ENCODE measurements around the gene CSGALNACT2.
"Not testable (repeated sequence)": the region's sequence is repeated elsewhere in the genome, so short reads cannot be mapped to it uniquely, and the experiment has no call there.

CSGALNACT2 gene

GRCh38 chr10:43145311-43145710, 7.1 kb downstream of the CSGALNACT2 start:
- Histone ChIP-seq H3K4me3 (ENCODE audit: low read depth, low read length) (no peak overlapping the region), H3K36me3 (ENCODE audit: control insufficient read depth, insufficient read depth, low read length) (no peaks in the 10 kb centered on the region), H3K27ac (no peak overlapping the region), H3K4me2 (ENCODE audit: low read length) (no peak overlapping the region), H2AFZ (no peak overlapping the region), H3K9me3 (ENCODE audit: control insufficient read depth, low read length) (no peaks in the 10 kb centered on the region), H3K79me2 (peaks cover 19% of the 10 kb centered on the region), H3K27me3 (ENCODE audit: control insufficient read depth, insufficient read depth, low read length) (no peaks in the 10 kb centered on the region), H3K4me1 (no peaks in the 10 kb centered on the region), H3K9ac (no peak overlapping the region)
- TF ChIP-seq CTCF (IDR thresholded peaks at IDR 0.05), result no peak

GRCh38 chr10:43145936-43146335, 7.7 kb downstream of the CSGALNACT2 start:
- not testable (repeated sequence) for H3K4me3 ChIP-seq (ENCODE audit: low read depth, low read length); H3K27ac ChIP-seq; H3K27me3 ChIP-seq (ENCODE audit: control insufficient read depth, insufficient read depth, low read length); H3K36me3 ChIP-seq (ENCODE audit: control insufficient read depth, insufficient read depth, low read length); H3K9me3 ChIP-seq (ENCODE audit: control insufficient read depth, low read length); H3K4me2 ChIP-seq (ENCODE audit: low read length); H2AFZ ChIP-seq; H3K9ac ChIP-seq; H3K4me1 ChIP-seq
- H3K79me2 ChIP-seq, result peaks cover 19% of the 10 kb centered on the region

- no peak overlapping the region for H3K9ac ChIP-seq
- no peak overlapping the region for H3K4me2 ChIP-seq (ENCODE audit: low read length)
- no peak for TF ChIP-seq CTCF (IDR thresholded peaks at IDR 0.05)
- peaks cover 22% of the 10 kb centered on the region for H3K79me2 ChIP-seq
- H3K27me3 ChIP-seq (ENCODE audit: control insufficient read depth, insufficient read depth, low read length), result no peaks in the 10 kb centered on the region
- no peaks in the 10 kb centered on the region for H3K36me3 ChIP-seq (ENCODE audit: control insufficient read depth, insufficient read depth, low read length)
- no peak overlapping the region for H3K27ac ChIP-seq
- no peaks in the 10 kb centered on the region for H3K9me3 ChIP-seq (ENCODE audit: control insufficient read depth, low read length)
- no peak overlapping the region for H3K4me3 ChIP-seq (ENCODE audit: low read depth, low read length)
- H2AFZ ChIP-seq, result no peak overlapping the region
- no peaks in the 10 kb centered on the region for H3K4me1 ChIP-seq
These were observed 13.1 kb downstream of the CSGALNACT2 start for GRCh38 chr10:43151371-43151770.

GRCh38 chr10:43153901-43154300, 15.7 kb downstream of the CSGALNACT2 start:
- Histone ChIP-seq H3K4me2 (ENCODE audit: low read length) (no peak overlapping the region), H3K4me1 (no peaks in the 10 kb centered on the region), H3K9ac (no peak overlapping the region), H3K27ac (no peak overlapping the region), H3K79me2 (peaks cover 11% of the 10 kb centered on the region), H3K27me3 (ENCODE audit: control insufficient read depth, insufficient read depth, low read length) (no peaks in the 10 kb centered on the region), H3K9me3 (ENCODE audit: control insufficient read depth, low read length) (no peaks in the 10 kb centered on the region), H2AFZ (no peak overlapping the region), H3K4me3 (ENCODE audit: low read depth, low read length) (no peak overlapping the region), H3K36me3 (ENCODE audit: control insufficient read depth, insufficient read depth, low read length) (no peaks in the 10 kb centered on the region)
- no peak for TF ChIP-seq CTCF (IDR thresholded peaks at IDR 0.05)

GRCh38 chr10:43155221-43155620, 17.0 kb downstream of the CSGALNACT2 start:
- Histone ChIP-seq H3K4me1 (no peaks in the 10 kb centered on the region), H3K79me2 (peaks cover 5% of the 10 kb centered on the region), H3K36me3 (ENCODE audit: control insufficient read depth, insufficient read depth, low read length) (no peaks in the 10 kb centered on the region), H3K4me2 (ENCODE audit: low read length) (no peak overlapping the region), H3K4me3 (ENCODE audit: low read depth, low read length) (no peak overlapping the region), H3K27me3 (ENCODE audit: control insufficient read depth, insufficient read depth, low read length) (no peaks in the 10 kb centered on the region), H2AFZ (no peak overlapping the region), H3K9me3 (ENCODE audit: control insufficient read depth, low read length) (no peaks in the 10 kb centered on the region), H3K9ac (no peak overlapping the region), H3K27ac (no peak overlapping the region)
- no peak for TF ChIP-seq CTCF (IDR thresholded peaks at IDR 0.05)
